HepG2 (cell line): ENCODE measurements around the gene NDUFB10. TPM values are rescaled to one million over a fixed set of nuclear protein-coding genes. Genes with fewer than 3 reads are reported as not detected.

ENCODE experiments used
- AHDC1 ChIP-seq: sonication (generic); formaldehyde crosslinking; IDR thresholded peaks from 2 replicates; pipeline ENCODE4 v1.5.1; 2020; ENCODE audit warnings: mild to moderate bottlenecking, missing genetic modification reagents, borderline replicate concordance
- CHD4 ChIP-seq: fragments of 200-600 bp; sonication (generic); IDR thresholded peaks from 2 replicates; pipeline ENCODE4 v1.7.0; 2017; ENCODE audit warnings: mild to moderate bottlenecking, low read length, borderline replicate concordance
- DR1 ChIP-seq: sonication (generic); formaldehyde crosslinking; IDR thresholded peaks from 2 replicates; pipeline ENCODE4 v1.8.0; 2021; ENCODE audit warnings: mild to moderate bottlenecking, missing genetic modification reagents, inconsistent platforms
- E2F2 ChIP-seq: sonication (generic); formaldehyde crosslinking; IDR thresholded peaks from 2 replicates; pipeline ENCODE4 v1.4.0; 2020; ENCODE audit warnings: missing genetic modification reagents, borderline replicate concordance
- FUBP1 ChIP-seq: sonication (generic); formaldehyde crosslinking; IDR thresholded peaks from 2 replicates; pipeline ENCODE4 v1.5.1; 2020; ENCODE audit warnings: missing genetic modification reagents, mild to moderate bottlenecking, borderline replicate concordance
- HNRNPUL1 ChIP-seq: fragments of 200-400 bp; formaldehyde crosslinking; IDR thresholded peaks from 2 replicates; pipeline ENCODE4 v1.6.1; 2017; ENCODE audit warnings: low read depth, mild to moderate bottlenecking, low read length, moderate library complexity
- IRF2 ChIP-seq: IDR thresholded peaks from 2 replicates; pipeline ENCODE4 v1.6.1; 2018; ENCODE audit warnings: missing genetic modification reagents, missing compliant biosample characterization
- KAT2B ChIP-seq: fragments of 150-350 bp; IDR thresholded peaks from 2 replicates; pipeline ENCODE4 v1.6.1; 2014; ENCODE audit warnings: low read depth, low read length, borderline replicate concordance
- MXD4 ChIP-seq: IDR thresholded peaks from 2 replicates; pipeline ENCODE4 v1.6.1; 2016; ENCODE audit warnings: mild to moderate bottlenecking, missing biosample characterization, missing genetic modification reagents
- NBN ChIP-seq: fragments of 450-650 bp; conservative IDR thresholded peaks from 2 replicates; pipeline ENCODE4 v1.6.1; 2017
- NFE2 ChIP-seq: sonication (generic); formaldehyde crosslinking; IDR thresholded peaks from 2 replicates; pipeline ENCODE4 v1.4.0; 2020; ENCODE audit warnings: missing genetic modification reagents
- PHF21A ChIP-seq: sonication (generic); formaldehyde crosslinking; IDR thresholded peaks from 2 replicates; pipeline ENCODE4 v1.5.0; 2020; ENCODE audit warnings: mild to moderate bottlenecking, missing genetic modification reagents
- RXRA ChIP-seq: sonication (generic); formaldehyde crosslinking; IDR thresholded peaks from 2 replicates; pipeline ENCODE4 v1.5.1; 2020; ENCODE audit warnings: missing genetic modification reagents
- SATB2 ChIP-seq: sonication (generic); formaldehyde crosslinking; IDR thresholded peaks from 2 replicates; pipeline ENCODE4 v1.5.0; 2020; ENCODE audit warnings: missing genetic modification reagents
- TAF15 ChIP-seq: fragments of 200-400 bp; formaldehyde crosslinking; IDR thresholded peaks from one replicate; pipeline ENCODE4 v1.6.1; 2018; ENCODE audit warnings: mild to moderate bottlenecking, low read depth, low read length; ENCODE audit not compliant: poor library complexity, severe bottlenecking
- TOPORS ChIP-seq: sonication (generic); formaldehyde crosslinking; IDR thresholded peaks from 2 replicates; pipeline ENCODE4 v1.8.0; 2023; ENCODE audit warnings: mild to moderate bottlenecking, missing genetic modification reagents
- ZBTB7B ChIP-seq: sonication (generic); formaldehyde crosslinking; IDR thresholded peaks from 2 replicates; pipeline ENCODE4 v1.4.0; 2020; ENCODE audit warnings: missing genetic modification reagents
- ZFY ChIP-seq: sonication (generic); formaldehyde crosslinking; IDR thresholded peaks from 2 replicates; pipeline ENCODE4 v1.4.0; 2020; ENCODE audit warnings: missing genetic modification reagents
- ZKSCAN5 ChIP-seq: sonication (generic); formaldehyde crosslinking; IDR thresholded peaks from 2 replicates; pipeline ENCODE4 v1.5.1; 2020; ENCODE audit warnings: mild to moderate bottlenecking, missing genetic modification reagents
- ZNF331 ChIP-seq: sonication (generic); formaldehyde crosslinking; IDR thresholded peaks from 2 replicates; pipeline ENCODE4 v1.4.0; 2020; ENCODE audit warnings: missing genetic modification reagents
- polyA plus RNA-seq, 8 experiments: library from polyadenylated mRNA; depleted of rRNA in 3 of 8; stranded (reverse) in 7 of 8; unstranded in 1 of 8; fragments of >200 nt; fragmentation: Illumina TruSeq in 4 of 8; extraction: Trizol in 4 of 8; gene quantifications; 2 replicates each; pipeline versions ENCODE4 v1.2.1 to v1.2.3, GENCODE V29; 2011 to 2016; ENCODE audit warnings: low read depth in 4 of 8, missing spikeins in 1 of 8, mixed read lengths in 1 of 8; ENCODE audit not compliant: insufficient read depth in 1 of 8
- total RNA-seq, 5 experiments: library from RNA; depleted of rRNA; stranded (reverse); fragments of >200 nt; fragmentation: Illumina TruSeq; extraction: Trizol; gene quantifications; 2 replicates each; pipeline ENCODE4 v1.2.3, GENCODE V29; 2016; ENCODE audit warnings: low read depth in 1 of 5

NDUFB10 gene
- total and polyA plus RNA-seq, 2 of the 13 experiments (the other 11 are each of a cell fraction or from before 2014, with no cell fraction given), result 68.6 to 157 TPM

GRCh38 chr16:1942810-1943726, 16.3 kb upstream of the NDUFB10 start, which contains the start of gene MSRB1 (continued):
- 0 out of 2 replicates have a peak, but pooled peaks have one; percentile 17 for TF ChIP-seq AHDC1 (CRISPR knock-in tag)
- 0 out of 2 replicates have a peak, but pooled peaks have one; percentile 33 for TF ChIP-seq PHF21A (CRISPR knock-in tag)
- TF ChIP-seq ZNF331 (CRISPR knock-in tag), result no peak
- TF ChIP-seq IRF2, result no peak
- TF ChIP-seq KAT2B, result no peak
- no peak for TF ChIP-seq HNRNPUL1
- TF ChIP-seq E2F2, result no peak; the same call in 1 of the 2 replicates
- TF ChIP-seq MXD4 (CRISPR knock-in tag), result no peak
- TF ChIP-seq TOPORS (CRISPR knock-in tag), result 0 out of 2 replicates have a peak, but pooled peaks have one; percentile 51
- no peak for TF ChIP-seq RXRA
- TF ChIP-seq CHD4, result no peak
- no peak for TF ChIP-seq ZKSCAN5 (CRISPR knock-in tag)
- TF ChIP-seq TAF15, result no peak
- TF ChIP-seq ZFY (CRISPR knock-in tag), result peak; percentile 37
- no peak for TF ChIP-seq NBN
- TF ChIP-seq DR1 (CRISPR knock-in tag), result peak; percentile 39
- no peak for TF ChIP-seq FUBP1 (CRISPR knock-in tag)
- TF ChIP-seq SATB2 (CRISPR knock-in tag), result peak; percentile 26; the same call in 1 of the 2 replicates
- peak; percentile 95 for TF ChIP-seq ZBTB7B (CRISPR knock-in tag)
- no peak for TF ChIP-seq NFE2 (CRISPR knock-in tag)
